Mesendoderm (in vitro differentiated cells): ENCODE results near the gene TEKT1.

Experiments used
- DNase-seq: peaks from one replicate; pipeline ENCODE4 v3.0.0; 2013
- H2AK5ac ChIP-seq: 2 replicates; pipeline ENCODE4 v1.6.1; 2013; ENCODE audit warnings: low read length, inconsistent platforms
- H2BK120ac ChIP-seq: 2 replicates; pipeline ENCODE4 v1.6.1; 2013; ENCODE audit warnings: low read depth, mild to moderate bottlenecking, low read length, moderate library complexity, mixed read lengths
- H2BK15ac ChIP-seq: replicated peaks from 2 replicates; pipeline ENCODE4 v1.6.1; 2013; ENCODE audit warnings: low read depth, mild to moderate bottlenecking, moderate library complexity
- H2BK5ac ChIP-seq: 2 replicates; pipeline ENCODE4 v1.6.1; 2013; ENCODE audit warnings: low read length, inconsistent platforms
- H3K18ac ChIP-seq: 2 replicates; pipeline ENCODE4 v1.6.1; 2013; ENCODE audit warnings: mild to moderate bottlenecking, low read length, mixed read lengths
- H3K23ac ChIP-seq: one replicate; pipeline ENCODE4 v1.6.1; 2013; ENCODE audit warnings: low read length
- H3K27ac ChIP-seq: 2 replicates; pipeline ENCODE4 v1.5.1; 2013; ENCODE audit warnings: low read depth, mild to moderate bottlenecking, inconsistent platforms, low read length, moderate library complexity
- H3K27me3 ChIP-seq: 2 replicates; pipeline ENCODE4 v1.6.1; 2013; ENCODE audit warnings: low read length, control low read depth, mild to moderate bottlenecking, inconsistent platforms; ENCODE audit not compliant: insufficient read depth, poor library complexity
- H3K36me3 ChIP-seq: 2 replicates; pipeline ENCODE4 v1.6.1; 2013; ENCODE audit warnings: low read length, inconsistent platforms; ENCODE audit not compliant: control insufficient read depth, insufficient read depth
- H3K4ac ChIP-seq: one replicate; pipeline ENCODE4 v1.6.1; 2013; ENCODE audit warnings: low read depth, mild to moderate bottlenecking, low read length, moderate library complexity
- H3K4me1 ChIP-seq: 2 replicates; pipeline ENCODE4 v1.6.1; 2013; ENCODE audit warnings: low read depth, low read length, inconsistent platforms; ENCODE audit not compliant: control insufficient read depth
- H3K4me2 ChIP-seq: 2 replicates; pipeline ENCODE4 v1.6.1; 2013; ENCODE audit warnings: low read length
- H3K4me3 ChIP-seq: 2 replicates; pipeline ENCODE4 v1.5.1; 2013; ENCODE audit warnings: mild to moderate bottlenecking, low read length
- H3K56ac ChIP-seq: one replicate; pipeline ENCODE4 v1.6.1; 2013; ENCODE audit warnings: low read length
- H3K79me1 ChIP-seq: 2 replicates; pipeline ENCODE4 v1.6.1; 2013; ENCODE audit warnings: low read length, inconsistent platforms
- H3K79me2 ChIP-seq: 2 replicates; pipeline ENCODE4 v1.6.1; 2013; ENCODE audit warnings: mild to moderate bottlenecking, low read length; ENCODE audit not compliant: control insufficient read depth, insufficient read depth
- H3K9ac ChIP-seq: 2 replicates; pipeline ENCODE4 v1.6.1; 2013; ENCODE audit warnings: low read length, inconsistent platforms
- H4K5ac ChIP-seq: one replicate; pipeline ENCODE4 v1.6.1; 2013; ENCODE audit warnings: low read length
- H4K8ac ChIP-seq: one replicate; pipeline ENCODE4 v1.6.1; 2013; ENCODE audit warnings: low read depth, mild to moderate bottlenecking, control low read depth, low read length, moderate library complexity
- WGBS: extraction: QIAGEN DNeasy Blood & Tissue Kit; methylation state at CpG from one replicate; pipeline ENCODE4 v1.1.7; 2013; ENCODE audit warnings: low lambda C conversion rate, missing lambda C conversion rate; ENCODE audit not compliant: insufficient coverage; ENCODE audit errors: extremely low coverage; 5-methylcytosine and 5-hydroxymethylcytosine counted together

The TEKT1 gene

GRCh38 chr17:6796887-6797490, 34.5 kb downstream of the TEKT1 start:
- Histone ChIP-seq H3K18ac (no peak overlapping the region), H3K27me3 (no peaks in the 10 kb centered on the region), H3K4me2 (no peak overlapping the region), H3K4me3 (no peak overlapping the region), H3K4ac (no peak overlapping the region), H3K9ac (no peak overlapping the region), H3K79me1 (no peaks in the 10 kb centered on the region), H3K36me3 (no peaks in the 10 kb centered on the region), H2BK15ac (no peak overlapping the region), H3K4me1 (no peaks in the 10 kb centered on the region), H3K79me2 (no peaks in the 10 kb centered on the region), H3K56ac (no peak overlapping the region), H3K27ac (no peak overlapping the region), H2AK5ac (no peak overlapping the region), H2BK5ac (no peak overlapping the region), H4K5ac (no peak overlapping the region), H2BK120ac (no peak overlapping the region), H3K23ac (no peak overlapping the region), H4K8ac (no peak overlapping the region)
- no CpG with 5 or more reads among the region's 2 CpGs for WGBS
- DNase-seq: no peak

GRCh38 chr17:6796017-6796886, 35.3 kb downstream of the TEKT1 start:
- no peak overlapping the region for H4K5ac ChIP-seq
- no peak overlapping the region for H2BK120ac ChIP-seq
- H3K9ac ChIP-seq: no peak overlapping the region
- no peaks in the 10 kb centered on the region for H3K36me3 ChIP-seq
- H3K4me3 ChIP-seq: no peak overlapping the region
- H4K8ac ChIP-seq: no peak overlapping the region
- no peaks in the 10 kb centered on the region for H3K27me3 ChIP-seq
- no CpG with 5 or more reads among the region's 10 CpGs for WGBS
- no peaks in the 10 kb centered on the region for H3K79me2 ChIP-seq
- H3K4me1 ChIP-seq: no peaks in the 10 kb centered on the region
- H2AK5ac ChIP-seq: no peak overlapping the region
- peak; percentile 19 for DNase-seq
- H2BK5ac ChIP-seq: no peak overlapping the region
- no peak overlapping the region for H3K56ac ChIP-seq
- no peak overlapping the region for H2BK15ac ChIP-seq
- H3K4me2 ChIP-seq: no peak overlapping the region
- H3K79me1 ChIP-seq: no peaks in the 10 kb centered on the region
- H3K27ac ChIP-seq: no peak overlapping the region
- no peak overlapping the region for H3K23ac ChIP-seq
- no peak overlapping the region for H3K4ac ChIP-seq
- no peak overlapping the region for H3K18ac ChIP-seq

- Histone ChIP-seq H3K27me3 (no peaks in the 10 kb centered on the region), H2BK120ac (no peak overlapping the region), H3K23ac (no peak overlapping the region), H3K4ac (no peak overlapping the region), H3K4me2 (no peak overlapping the region), H2BK15ac (no peak overlapping the region), H3K79me2 (no peaks in the 10 kb centered on the region), H4K5ac (no peak overlapping the region), H3K79me1 (no peaks in the 10 kb centered on the region), H3K36me3 (no peaks in the 10 kb centered on the region), H3K4me3 (no peak overlapping the region), H3K4me1 (no peaks in the 10 kb centered on the region), H3K18ac (no peak overlapping the region), H3K56ac (no peak overlapping the region), H2AK5ac (no peak overlapping the region), H2BK5ac (no peak overlapping the region), H4K8ac (no peak overlapping the region), H3K27ac (no peak overlapping the region), H3K9ac (no peak overlapping the region)
- no peak for DNase-seq
- WGBS: no CpG with 5 or more reads among the region's 5 CpGs
Measured at GRCh38 chr17:6793748-6794493, 37.6 kb downstream of the TEKT1 start.

- H3K27ac ChIP-seq: no peak overlapping the region
- H3K9ac ChIP-seq: no peak overlapping the region
- H3K18ac ChIP-seq: no peak overlapping the region
- no CpG with 5 or more reads among the region's 4 CpGs for WGBS
- no peak overlapping the region for H2AK5ac ChIP-seq
- H3K4ac ChIP-seq: no peak overlapping the region
- no peak overlapping the region for H3K4me3 ChIP-seq
- no peak overlapping the region for H3K56ac ChIP-seq
- H3K79me2 ChIP-seq: no peaks in the 10 kb centered on the region
- DNase-seq: no peak
- no peak overlapping the region for H2BK15ac ChIP-seq
- no peaks in the 10 kb centered on the region for H3K27me3 ChIP-seq
- no peak overlapping the region for H2BK5ac ChIP-seq
- H4K5ac ChIP-seq: no peak overlapping the region
- H3K4me2 ChIP-seq: no peak overlapping the region
- no peak overlapping the region for H4K8ac ChIP-seq
- H3K4me1 ChIP-seq: no peaks in the 10 kb centered on the region
- H3K23ac ChIP-seq: no peak overlapping the region
- H3K36me3 ChIP-seq: no peaks in the 10 kb centered on the region
- H3K79me1 ChIP-seq: no peaks in the 10 kb centered on the region
- no peak overlapping the region for H2BK120ac ChIP-seq
Measured at GRCh38 chr17:6789146-6789545, 42.4 kb downstream of the TEKT1 start.

GRCh38 chr17:6787081-6787693, 44.3 kb downstream of the TEKT1 start:
- Histone ChIP-seq H2BK120ac (no peak overlapping the region), H2BK15ac (no peak overlapping the region), H2AK5ac (no peak overlapping the region), H2BK5ac (no peak overlapping the region), H3K56ac (no peak overlapping the region), H3K79me2 (no peaks in the 10 kb centered on the region), H3K4me2 (no peak overlapping the region), H3K36me3 (no peaks in the 10 kb centered on the region), H3K27me3 (no peaks in the 10 kb centered on the region), H3K27ac (no peak overlapping the region), H3K4me1 (no peaks in the 10 kb centered on the region), H3K18ac (no peak overlapping the region), H3K4me3 (no peak overlapping the region), H3K79me1 (no peaks in the 10 kb centered on the region), H3K4ac (no peak overlapping the region), H4K8ac (no peak overlapping the region), H4K5ac (no peak overlapping the region), H3K9ac (no peak overlapping the region), H3K23ac (no peak overlapping the region)
- DNase-seq: no peak
- no CpG with 5 or more reads among the region's 10 CpGs for WGBS
